ENCODE data around the gene ETFA.

- no peak for TF ChIP-seq CTCF (IDR thresholded peaks at IDR 0.05)
- TF ChIP-seq POLR2AphosphoS5 (IDR thresholded peaks at IDR 0.05): no peak
- TF ChIP-seq EP300 (IDR thresholded peaks at IDR 0.05; ENCODE audit: low read depth): no peak
Measured at GRCh38 chr15:76258460-76258859, 52.8 kb downstream of the ETFA start.
